Measurements from ENCODE around the gene RYK.

Gene RYK

DNA sequence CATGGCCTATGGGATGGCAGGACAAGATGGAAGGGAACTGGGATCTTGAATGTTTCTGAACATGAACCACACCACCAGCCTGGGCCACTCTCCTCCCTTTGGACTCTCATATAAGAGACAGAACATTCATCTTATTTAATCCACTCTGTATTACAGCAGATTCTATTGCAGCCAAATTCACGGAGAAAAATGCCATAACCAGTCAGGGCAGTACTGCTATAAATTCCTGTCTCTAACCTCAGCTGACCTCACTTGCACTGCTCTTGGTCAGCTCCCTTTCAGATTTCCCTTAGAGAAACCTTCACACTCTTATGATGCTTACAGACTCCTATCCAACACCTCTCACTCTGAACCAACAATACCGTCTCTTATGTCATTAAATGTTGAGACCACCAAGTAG is 101.4 kb downstream of the RYK start:
- DNase-seq (ENCODE audit: low spot score): no peak

DNA sequence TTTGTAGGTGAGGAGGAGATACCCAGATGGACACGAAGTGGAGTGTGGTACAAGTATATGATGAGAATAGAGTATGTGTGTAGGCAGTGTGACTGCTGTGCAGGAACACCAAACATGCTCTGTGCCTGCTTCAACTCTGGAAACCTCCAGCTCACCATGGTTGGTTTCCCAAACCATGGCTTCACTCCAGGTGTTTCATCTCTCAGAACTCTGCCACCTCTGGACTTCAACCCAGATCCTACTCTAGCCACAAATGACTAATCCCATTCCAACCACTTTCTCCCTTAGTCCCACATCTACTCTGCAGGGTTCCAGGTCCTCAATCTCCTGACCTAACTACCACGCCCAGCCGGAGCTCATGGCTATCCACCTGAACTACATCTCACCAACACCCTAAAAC is 102.1 kb downstream of the RYK start:
- DNase-seq (ENCODE audit: low spot score): no peak

DNA sequence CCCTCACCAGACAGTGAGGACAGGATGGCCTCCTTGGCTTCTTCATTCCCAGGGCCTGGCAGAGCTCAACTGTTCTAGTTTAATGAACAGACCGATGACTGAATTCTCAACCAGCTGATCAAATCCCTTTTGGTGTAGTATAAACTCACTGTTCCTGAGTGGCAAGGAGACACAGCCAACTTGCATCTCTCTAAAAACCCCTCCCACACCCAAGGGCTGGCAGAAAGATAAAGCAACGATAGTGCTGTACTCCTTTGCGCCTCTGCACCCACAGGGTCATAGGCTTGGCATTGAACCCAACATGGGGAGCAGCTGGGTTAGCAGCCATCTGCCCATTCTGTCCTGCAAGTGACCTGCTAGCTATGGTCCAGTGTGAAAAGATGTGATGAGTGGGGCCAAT is 103.2 kb downstream of the RYK start:
- no peak for DNase-seq (ENCODE audit: low spot score)

DNA sequence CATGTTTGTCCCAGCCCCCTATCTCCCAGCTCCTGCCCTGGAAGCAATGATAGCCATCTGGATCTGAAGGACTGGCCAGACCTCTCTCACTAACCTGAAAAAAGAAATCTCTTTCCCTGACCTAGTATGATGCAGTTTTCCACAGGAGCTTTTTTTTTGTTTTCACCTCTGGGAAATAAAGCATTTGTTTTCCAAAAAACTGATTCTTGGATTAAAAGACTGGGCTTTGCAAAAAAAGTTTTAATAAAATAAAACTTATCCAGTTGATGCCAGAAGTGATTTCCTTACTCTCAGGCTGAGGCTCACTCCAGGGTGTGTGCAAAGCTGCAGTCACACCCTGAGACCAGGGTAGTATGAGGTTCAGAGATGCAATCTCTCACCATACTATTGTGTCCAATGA is 104.0 kb downstream of the RYK start:
- no peak for DNase-seq (ENCODE audit: low spot score)

DNA sequence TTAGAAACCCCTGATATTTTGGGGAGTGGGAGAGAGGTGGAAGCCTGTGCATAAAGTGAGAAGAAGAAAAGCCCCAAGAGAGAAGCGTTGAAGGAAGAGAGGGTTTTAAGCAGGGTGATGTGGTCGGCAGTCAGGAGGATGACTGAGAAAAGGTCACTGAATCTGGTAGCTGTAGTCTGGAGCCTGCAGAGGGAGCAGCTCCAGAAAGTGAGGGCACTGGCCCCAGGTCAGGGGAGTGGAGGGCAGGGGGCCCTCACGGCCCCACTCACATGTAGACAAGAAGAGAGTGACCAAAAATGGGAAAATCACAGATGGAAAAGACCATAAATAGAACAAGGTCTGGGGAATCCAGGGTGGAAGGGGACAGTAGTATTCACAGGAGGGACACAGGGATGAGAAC is 105.5 kb downstream of the RYK start:
- DNase-seq (ENCODE audit: low spot score): no peak

DNA sequence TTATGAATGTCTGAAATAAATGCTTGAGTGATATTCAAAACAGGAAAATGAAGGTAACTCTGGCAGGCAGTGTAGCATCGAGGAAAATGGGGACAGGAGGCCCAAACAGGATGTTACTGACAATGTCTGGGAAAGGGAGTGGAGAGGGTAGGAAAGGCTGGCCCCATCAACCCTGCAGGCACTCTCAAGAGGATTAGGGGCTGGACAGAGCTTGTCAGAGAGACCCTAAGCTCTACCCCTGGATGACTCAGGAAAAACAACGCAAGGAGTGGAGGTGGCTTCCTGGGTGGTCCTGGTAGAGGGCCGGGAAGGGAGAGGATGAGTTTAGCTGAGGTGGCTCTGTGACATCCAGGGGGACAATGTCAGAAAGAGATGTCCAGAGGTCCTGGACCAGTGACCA is 106.0 kb downstream of the RYK start:
- no peak for DNase-seq (ENCODE audit: low spot score)

DNA sequence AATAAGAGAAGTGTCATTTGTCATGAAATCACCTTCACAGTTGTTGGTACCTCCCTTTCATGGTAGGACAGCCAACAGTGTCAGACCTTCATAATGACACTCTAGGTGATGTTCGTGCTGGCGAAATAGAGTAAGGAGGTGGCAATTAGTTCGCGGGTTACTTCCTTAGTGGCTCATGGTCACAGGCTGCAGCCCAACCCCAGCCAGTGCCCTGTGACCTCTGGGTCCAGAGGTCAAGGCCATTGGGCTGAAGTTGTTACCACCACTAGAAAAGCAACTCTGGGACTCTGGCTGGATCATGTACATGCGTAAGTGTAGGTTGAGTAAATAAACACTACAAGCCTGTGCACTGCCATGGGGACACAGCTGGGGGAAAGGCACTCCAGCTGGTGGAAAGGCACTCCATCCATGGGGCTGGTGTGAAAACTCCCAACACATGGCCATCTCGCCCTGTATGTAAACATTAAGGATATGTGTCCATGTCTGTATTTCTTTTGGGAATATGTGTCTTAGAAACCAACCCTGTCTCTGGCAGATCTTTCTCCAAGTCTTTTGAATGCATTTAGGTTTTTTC is 106.7 kb downstream of the RYK start:
- DNase-seq (ENCODE audit: low spot score): no peak

DNA sequence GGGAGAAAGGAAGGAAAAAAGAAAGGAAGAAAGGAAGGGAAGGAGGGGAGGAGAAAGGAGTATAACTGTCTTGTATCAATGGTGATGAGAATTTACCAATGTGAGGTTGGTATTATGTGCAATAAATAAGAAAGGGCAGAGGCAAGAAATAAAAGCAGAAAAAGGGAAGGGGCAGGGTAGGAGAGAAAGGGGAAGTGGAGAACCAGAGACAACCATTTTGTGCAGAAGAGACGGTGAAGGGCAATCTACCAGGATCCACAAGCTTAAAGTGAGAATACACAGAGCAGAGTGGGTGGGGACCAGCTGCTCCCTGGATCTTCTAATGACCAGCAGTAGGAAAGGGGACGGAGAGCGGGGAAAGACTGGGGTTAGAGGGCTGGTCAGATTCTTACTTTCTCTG is 114.1 kb downstream of the RYK start:
- DNase-seq (ENCODE audit: low spot score): no peak

DNA sequence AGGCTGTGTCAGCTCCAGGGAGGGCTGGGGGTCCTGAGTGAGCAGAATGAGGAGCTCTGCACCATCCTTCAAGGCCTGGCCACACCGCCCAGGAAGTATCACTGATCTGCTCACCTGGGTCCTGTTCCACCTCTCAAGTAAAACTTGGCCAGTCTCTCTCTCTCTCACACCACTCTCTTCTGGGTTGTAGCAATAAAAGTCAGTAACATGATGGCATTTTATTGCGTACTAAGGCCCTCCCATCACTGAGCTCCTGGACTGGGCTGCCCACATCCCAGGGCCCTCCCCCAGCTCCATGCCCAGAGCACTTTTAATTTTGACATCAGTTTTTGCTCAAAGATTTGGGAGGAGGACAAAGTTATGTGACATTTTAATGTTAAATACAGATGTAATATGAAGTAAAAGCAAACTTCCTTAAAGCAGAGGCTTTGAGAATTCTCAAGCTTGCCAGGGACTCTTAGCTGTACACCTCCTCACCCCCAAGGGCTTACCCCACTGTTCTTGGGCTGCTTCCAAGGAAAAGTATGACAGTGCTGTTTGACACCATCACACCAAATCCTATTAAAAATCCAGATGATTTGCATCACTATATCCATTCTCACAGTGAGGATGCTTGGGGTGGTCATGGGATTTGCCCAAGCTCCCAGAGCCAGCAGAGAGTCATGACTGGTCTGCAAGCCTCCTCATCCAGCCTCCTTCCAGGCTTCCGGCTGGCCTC is 115.8 kb downstream of the RYK start:
- no peak for DNase-seq (ENCODE audit: low spot score)

DNA sequence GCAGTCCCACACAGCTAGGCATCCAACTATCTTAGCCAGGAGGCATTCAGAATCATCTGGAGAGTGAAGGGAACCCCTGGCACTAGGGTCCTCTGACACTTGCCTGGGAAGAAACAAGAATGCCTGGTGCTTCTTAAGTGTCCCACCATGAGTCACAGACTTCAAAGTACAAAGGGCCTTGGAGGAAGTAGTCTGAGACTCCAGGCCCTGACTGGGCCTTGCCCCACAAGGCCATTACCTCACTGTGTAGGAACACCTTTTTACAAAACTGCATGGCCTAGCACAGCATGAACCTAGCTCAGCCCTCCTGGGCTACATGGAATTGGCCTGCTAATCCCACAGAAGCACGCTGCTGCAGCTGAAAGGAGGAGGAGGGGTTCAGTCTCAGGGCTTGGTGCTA is 116.4 kb downstream of the RYK start:
- DNase-seq (ENCODE audit: low spot score): no peak

DNA sequence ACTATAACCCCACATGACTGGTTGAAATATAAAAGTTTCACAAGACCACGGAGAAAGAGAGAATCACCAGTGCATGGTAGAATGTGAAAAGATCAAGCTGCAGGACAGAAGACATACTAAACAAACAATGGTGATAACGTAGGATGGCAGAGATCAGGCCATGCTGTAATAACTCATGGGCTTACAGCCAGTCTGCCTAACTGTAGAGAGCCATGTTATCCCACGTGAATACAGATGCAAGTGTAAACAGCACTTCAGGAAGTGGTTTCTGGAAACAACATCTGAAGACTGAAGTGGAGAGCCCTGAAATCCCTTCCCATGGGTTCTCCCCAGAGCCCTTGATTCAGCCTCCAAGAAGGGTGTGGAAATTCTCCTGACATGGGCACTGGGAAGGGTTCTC is 117.7 kb downstream of the RYK start:
- no peak for DNase-seq (ENCODE audit: low spot score)

DNA sequence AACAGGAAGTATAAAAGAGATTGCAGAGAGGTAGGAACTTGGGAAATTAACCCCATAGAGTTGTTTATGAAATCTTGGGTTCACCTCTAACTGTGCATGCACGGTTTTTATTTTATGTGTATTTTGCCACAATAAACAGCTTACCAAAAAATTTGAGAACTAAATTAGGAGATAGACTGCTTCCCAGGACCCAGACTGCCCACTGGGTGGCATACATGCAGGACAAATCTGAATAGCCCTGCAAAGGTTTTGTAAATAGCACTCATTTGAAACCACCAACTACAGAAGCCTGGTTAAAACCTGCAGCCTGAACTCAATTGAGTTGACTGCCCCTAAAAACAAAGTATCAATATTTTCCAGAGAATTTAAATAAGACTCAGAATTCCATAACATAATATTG is 124.5 kb downstream of the RYK start:
- no peak for DNase-seq (ENCODE audit: low spot score)

DNA sequence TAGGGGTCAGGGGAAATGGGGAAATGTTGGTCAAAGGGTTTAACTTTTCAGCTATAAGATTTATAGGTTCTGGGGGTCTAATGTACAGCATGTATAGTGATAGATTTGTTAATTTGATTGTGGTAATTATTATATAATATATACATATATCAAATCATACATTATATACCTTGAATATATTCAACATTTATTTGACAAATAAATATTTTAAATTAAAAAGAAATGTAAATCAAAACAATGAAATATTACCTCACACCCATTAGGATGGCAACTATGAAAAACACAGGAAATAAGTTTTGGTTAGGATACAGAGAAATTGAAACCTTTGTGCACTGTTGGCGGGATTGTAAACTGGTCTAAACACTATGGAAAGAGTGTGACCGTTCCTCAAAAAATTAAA is 135.9 kb downstream of the RYK start:
- DNase-seq (ENCODE audit: low spot score): no peak

DNA sequence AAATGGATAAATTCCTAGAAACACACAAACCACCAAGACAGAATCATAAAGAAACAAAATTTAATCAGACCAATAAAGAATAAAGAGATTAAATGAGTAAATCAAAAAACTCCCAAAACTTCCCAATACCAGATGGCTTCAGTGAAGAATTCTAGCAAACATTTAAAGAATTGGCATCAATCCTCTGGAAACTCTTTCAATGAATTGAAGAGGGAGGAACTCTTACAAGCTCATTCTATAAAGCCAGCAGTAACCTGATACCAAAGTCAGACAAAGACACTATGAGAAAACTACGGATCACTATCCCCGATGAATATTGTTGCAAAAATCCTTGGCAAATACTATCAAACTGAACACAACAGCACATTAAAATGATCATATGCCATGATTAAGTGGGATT is 139.0 kb downstream of the RYK start:
- no peak for DNase-seq (ENCODE audit: low spot score)

DNA sequence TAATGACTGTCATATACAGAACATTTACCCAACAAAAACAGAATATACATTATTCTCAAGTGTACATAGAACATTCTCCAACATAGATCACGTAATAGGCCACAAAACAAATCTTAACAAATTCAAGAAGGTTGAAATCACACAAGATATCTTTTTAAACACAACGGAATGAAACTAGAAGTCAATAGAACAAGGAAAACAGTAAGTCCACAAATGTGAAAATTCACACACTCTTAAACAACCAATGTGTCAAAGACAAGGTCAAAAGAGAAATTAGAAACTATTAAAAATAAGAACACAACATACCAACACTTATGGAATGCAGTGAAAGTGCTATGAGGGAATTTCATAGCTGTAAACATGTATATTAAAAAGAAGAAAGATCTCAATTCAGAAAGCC is 139.7 kb downstream of the RYK start:
- no peak for DNase-seq (ENCODE audit: low spot score)

All from SW480 (cell line).